ENCODE results near the gene LCE1E.
A peak's percentile ranks its signal among the peaks of the same experiment; 100 is the strongest.

The LCE1E gene

DNA sequence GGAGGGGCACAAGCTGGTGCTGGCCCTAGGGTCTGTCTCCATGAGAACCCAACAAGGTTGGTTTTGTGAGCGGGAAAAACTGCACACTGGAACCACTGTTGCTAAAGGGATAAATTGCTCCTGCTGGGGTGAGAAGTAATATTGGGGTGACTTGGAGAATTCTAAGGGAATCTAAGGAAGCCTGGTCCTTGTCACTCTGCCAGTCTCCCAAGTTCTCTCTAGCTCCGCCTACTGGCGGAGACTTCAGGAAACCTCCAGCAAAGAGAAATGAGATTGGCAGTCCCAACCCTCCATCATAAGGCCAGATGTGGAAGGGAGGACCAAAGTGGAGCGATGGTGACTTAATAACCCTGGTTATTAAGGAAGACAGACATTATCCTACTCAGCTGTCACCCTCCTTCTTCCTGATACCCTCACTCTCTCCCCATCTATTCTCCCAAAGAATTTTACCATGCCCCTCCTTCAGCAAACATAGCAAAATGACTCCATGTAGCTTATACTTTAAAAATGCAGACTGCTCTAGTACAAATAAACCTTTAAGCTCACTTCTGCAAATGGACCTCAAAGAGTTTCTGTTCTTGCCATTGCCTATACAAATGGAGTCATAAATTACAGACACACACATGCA, 8.4 kb upstream of the LCE1E start:
- TF ChIP-seq, protein P1, sequence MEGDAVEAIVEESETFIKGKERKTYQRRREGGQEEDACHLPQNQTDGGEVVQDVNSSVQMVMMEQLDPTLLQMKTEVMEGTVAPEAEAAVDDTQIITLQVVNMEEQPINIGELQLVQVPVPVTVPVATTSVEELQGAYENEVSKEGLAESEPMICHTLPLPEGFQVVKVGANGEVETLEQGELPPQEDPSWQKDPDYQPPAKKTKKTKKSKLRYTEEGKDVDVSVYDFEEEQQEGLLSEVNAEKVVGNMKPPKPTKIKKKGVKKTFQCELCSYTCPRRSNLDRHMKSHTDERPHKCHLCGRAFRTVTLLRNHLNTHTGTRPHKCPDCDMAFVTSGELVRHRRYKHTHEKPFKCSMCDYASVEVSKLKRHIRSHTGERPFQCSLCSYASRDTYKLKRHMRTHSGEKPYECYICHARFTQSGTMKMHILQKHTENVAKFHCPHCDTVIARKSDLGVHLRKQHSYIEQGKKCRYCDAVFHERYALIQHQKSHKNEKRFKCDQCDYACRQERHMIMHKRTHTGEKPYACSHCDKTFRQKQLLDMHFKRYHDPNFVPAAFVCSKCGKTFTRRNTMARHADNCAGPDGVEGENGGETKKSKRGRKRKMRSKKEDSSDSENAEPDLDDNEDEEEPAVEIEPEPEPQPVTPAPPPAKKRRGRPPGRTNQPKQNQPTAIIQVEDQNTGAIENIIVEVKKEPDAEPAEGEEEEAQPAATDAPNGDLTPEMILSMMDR (IDR thresholded peaks at IDR 0.05; ENCODE audit: insufficient read depth, low read length), result peak; percentile 33
- TF ChIP-seq, protein P2, sequence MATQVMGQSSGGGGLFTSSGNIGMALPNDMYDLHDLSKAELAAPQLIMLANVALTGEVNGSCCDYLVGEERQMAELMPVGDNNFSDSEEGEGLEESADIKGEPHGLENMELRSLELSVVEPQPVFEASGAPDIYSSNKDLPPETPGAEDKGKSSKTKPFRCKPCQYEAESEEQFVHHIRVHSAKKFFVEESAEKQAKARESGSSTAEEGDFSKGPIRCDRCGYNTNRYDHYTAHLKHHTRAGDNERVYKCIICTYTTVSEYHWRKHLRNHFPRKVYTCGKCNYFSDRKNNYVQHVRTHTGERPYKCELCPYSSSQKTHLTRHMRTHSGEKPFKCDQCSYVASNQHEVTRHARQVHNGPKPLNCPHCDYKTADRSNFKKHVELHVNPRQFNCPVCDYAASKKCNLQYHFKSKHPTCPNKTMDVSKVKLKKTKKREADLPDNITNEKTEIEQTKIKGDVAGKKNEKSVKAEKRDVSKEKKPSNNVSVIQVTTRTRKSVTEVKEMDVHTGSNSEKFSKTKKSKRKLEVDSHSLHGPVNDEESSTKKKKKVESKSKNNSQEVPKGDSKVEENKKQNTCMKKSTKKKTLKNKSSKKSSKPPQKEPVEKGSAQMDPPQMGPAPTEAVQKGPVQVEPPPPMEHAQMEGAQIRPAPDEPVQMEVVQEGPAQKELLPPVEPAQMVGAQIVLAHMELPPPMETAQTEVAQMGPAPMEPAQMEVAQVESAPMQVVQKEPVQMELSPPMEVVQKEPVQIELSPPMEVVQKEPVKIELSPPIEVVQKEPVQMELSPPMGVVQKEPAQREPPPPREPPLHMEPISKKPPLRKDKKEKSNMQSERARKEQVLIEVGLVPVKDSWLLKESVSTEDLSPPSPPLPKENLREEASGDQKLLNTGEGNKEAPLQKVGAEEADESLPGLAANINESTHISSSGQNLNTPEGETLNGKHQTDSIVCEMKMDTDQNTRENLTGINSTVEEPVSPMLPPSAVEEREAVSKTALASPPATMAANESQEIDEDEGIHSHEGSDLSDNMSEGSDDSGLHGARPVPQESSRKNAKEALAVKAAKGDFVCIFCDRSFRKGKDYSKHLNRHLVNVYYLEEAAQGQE (IDR thresholded peaks at IDR 0.05; ENCODE audit: insufficient replicate concordance, low read depth), result no peak
- H3K4me3 ChIP-seq (replicated peaks; ENCODE audit: insufficient read depth, low read length), result no peak overlapping the region
- H3K27me3 ChIP-seq (ENCODE audit: insufficient read depth, poor library complexity, severe bottlenecking), result no peaks in the 10 kb centered on the region
- H3K27ac ChIP-seq (replicated peaks), result no peak overlapping the region
- DNase-seq (ENCODE audit: low read depth in 1 of 2, low spot score in 1 of 2), result peak in 1 of 2 experiments; percentile 1

DNA sequence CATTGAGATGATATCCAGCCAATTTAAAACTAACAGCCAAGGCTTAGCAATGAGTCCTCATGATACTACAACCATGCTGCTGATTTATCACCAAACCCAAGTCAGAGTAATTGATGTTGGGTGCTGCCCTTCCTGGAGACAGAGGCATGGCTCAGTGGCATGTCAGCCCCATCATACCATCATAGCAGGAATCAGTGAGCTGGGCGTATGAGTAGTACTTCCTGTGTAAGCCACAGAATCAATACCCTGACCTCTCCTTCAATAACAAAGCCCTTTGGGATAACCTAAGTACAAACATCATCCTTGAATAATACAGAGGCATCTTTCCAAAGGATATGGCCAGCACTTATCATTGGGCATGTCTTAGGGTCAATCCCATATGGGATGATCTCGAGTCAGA, 3.0 kb upstream of the LCE1E start:
- TF ChIP-seq POLR2AphosphoS5 (IDR thresholded peaks at IDR 0.05; ENCODE audit: low read depth) (no peak), SPI1 (IDR thresholded peaks at IDR 0.05; ENCODE audit: borderline replicate concordance, low read depth) (no peak), GABPA (IDR thresholded peaks at IDR 0.05; ENCODE audit: low read depth) (no peak)
- TF ChIP-seq, protein P1 (IDR thresholded peaks at IDR 0.05; ENCODE audit: insufficient read depth, low read length), result no peak
- TF ChIP-seq, protein P2 (IDR thresholded peaks at IDR 0.05; ENCODE audit: insufficient replicate concordance, low read depth), result no peak
- Histone ChIP-seq H3K27ac (replicated peaks) (no peak overlapping the region), H3K4me3 (replicated peaks; ENCODE audit: insufficient read depth, low read length) (no peak overlapping the region), H3K27me3 (ENCODE audit: insufficient read depth, poor library complexity, severe bottlenecking) (peaks cover 7% of the 10 kb centered on the region)
- no peak for DNase-seq (ENCODE audit: low read depth in 1 of 2, low spot score in 1 of 2)

DNA sequence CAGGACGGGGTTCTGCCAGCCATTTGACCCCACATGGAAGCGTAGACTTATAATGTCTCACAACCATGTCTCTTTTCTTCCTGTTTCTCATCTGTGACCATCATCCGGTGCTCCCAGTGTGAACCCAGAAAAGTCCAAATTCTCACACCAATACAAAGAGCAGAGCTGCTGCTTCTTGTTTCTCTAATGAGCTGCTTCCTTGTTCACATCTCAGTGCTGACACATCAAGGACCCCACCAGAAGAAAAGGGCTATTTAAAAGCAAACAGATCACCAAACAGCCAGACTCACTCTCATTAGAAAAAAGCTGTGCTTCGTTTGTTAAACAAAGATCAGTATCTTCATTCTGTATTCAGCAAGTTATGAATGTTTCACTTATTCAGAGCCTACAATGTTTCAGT, 9.6 kb downstream of the LCE1E start:
- H3K27ac ChIP-seq (replicated peaks), result no peak overlapping the region
- TF ChIP-seq SPI1 (IDR thresholded peaks at IDR 0.05; ENCODE audit: borderline replicate concordance, low read depth) (no peak), POLR2AphosphoS5 (IDR thresholded peaks at IDR 0.05; ENCODE audit: low read depth) (no peak), GABPA (IDR thresholded peaks at IDR 0.05; ENCODE audit: low read depth) (no peak)
- TF ChIP-seq, protein P1 (IDR thresholded peaks at IDR 0.05; ENCODE audit: insufficient read depth, low read length), result no peak
- TF ChIP-seq, protein P2 (IDR thresholded peaks at IDR 0.05; ENCODE audit: insufficient replicate concordance, low read depth), result no peak
- H3K4me3 ChIP-seq (replicated peaks; ENCODE audit: insufficient read depth, low read length), result no peak overlapping the region
- no peak for DNase-seq (ENCODE audit: low read depth in 1 of 2, low spot score in 1 of 2)
- H3K27me3 ChIP-seq (ENCODE audit: insufficient read depth, poor library complexity, severe bottlenecking), result peaks cover 4% of the 10 kb centered on the region
